OCI-LY3 (cell line): Measurements from ENCODE around the gene GPSM3.

Source experiments
- H2AFZ ChIP-seq: fragments of 200-600, 300-600 bp; shearing (Covaris generic); 2 replicates; pipeline ENCODE4 v1.6.0; 2014; ENCODE audit warnings: antibody characterized with exemption, low read depth, low read length
- H3K27ac ChIP-seq: fragments of 200-600, 300-600 bp; sonication (generic); 2 replicates; pipeline ENCODE4 v1.5.1; 2014; ENCODE audit warnings: mild to moderate bottlenecking, low read length, moderate library complexity, mixed read lengths
- H3K27me3 ChIP-seq: fragments of 200-600, 300-600 bp; sonication (generic); 2 replicates; pipeline ENCODE4 v1.6.1; 2014; ENCODE audit warnings: low read depth, low read length, mixed read lengths
- H3K36me3 ChIP-seq: fragments of 200-600, 300-600 bp; sonication (generic); replicated peaks from 2 replicates; pipeline ENCODE3; 2014; ENCODE audit warnings: low read depth, low read length, mixed read lengths
- H3K4me1 ChIP-seq: fragments of 300-600, 200-600 bp; sonication (generic); 2 replicates; pipeline ENCODE4 v1.6.1; 2014; ENCODE audit warnings: low read length, mixed read lengths
- H3K4me2 ChIP-seq: fragments of 200-600, 300-600 bp; sonication (generic); 2 replicates; pipeline ENCODE4 v1.6.1; 2014; ENCODE audit warnings: low read length, mixed read lengths
- H3K4me3 ChIP-seq: fragments of 300-600, 200-600 bp; sonication (generic); 2 replicates; pipeline ENCODE4 v1.5.1; 2014; ENCODE audit warnings: antibody characterized with exemption, mild to moderate bottlenecking, low read length, moderate library complexity
- H3K79me2 ChIP-seq: fragments of 300-600, 200-600 bp; shearing (Covaris generic); 2 replicates; pipeline ENCODE4 v1.6.1; 2014; ENCODE audit warnings: mild to moderate bottlenecking, low read length, mixed read lengths
- H3K9ac ChIP-seq: fragments of 300-600, 200-600 bp; shearing (Covaris generic); 2 replicates; pipeline ENCODE4 v1.6.0; 2014; ENCODE audit warnings: mild to moderate bottlenecking, low read length, moderate library complexity
- H3K9me3 ChIP-seq: fragments of 200-600, 300-600 bp; shearing (Covaris generic); 2 replicates; pipeline ENCODE4 v1.6.1; 2014; ENCODE audit warnings: low read length, mixed read lengths; ENCODE audit not compliant: insufficient read depth
- H4K20me1 ChIP-seq: fragments of 200-600, 300-600 bp; sonication (generic); 2 replicates; pipeline ENCODE4 v1.6.1; 2016; ENCODE audit warnings: low read length, mixed read lengths; ENCODE audit not compliant: insufficient read depth
- CTCF ChIP-seq: fragments of 200-600, 300-600 bp; sonication (generic); IDR thresholded peaks from 2 replicates; pipeline ENCODE4 v1.5.1; 2014; ENCODE audit warnings: antibody characterized with exemption, low read length, low read depth
- EZH2phosphoT487 ChIP-seq: fragments of 200-600 bp; shearing (Covaris generic); IDR thresholded peaks from 2 replicates; pipeline ENCODE4 v1.6.1; 2018; ENCODE audit warnings: antibody characterized with exemption, mixed run types, low read depth

GPSM3 gene

DNA sequence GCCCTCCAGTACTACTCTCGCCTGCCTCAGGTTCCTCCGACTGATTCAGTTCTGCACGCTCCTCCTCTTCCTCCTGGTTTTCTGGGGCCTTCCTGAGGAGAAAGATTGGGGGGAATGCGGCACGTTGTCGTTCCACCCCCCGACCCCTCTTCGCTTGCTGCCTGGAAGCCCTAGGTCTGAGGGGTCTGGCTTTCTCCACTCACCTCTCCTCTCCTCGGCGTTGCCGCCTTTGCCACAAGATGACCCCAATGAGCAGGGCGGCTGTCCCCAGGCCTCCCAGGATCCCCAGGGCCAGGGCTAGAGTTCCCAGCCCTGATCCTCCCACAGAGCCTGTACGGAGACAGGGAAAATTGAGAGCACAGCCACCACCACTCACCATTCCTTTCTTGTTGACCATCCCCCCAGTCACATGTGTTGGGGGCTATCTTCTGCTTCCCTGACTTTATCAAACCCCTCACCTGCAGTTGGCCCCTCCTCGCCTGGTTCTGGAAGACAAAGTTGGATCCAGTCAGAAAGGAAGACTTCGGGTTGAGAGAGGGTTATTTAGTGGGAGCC, 11.2 kb downstream of the GPSM3 start:
- H4K20me1 ChIP-seq, result no peaks in the 10 kb centered on the region
- H3K27ac ChIP-seq, result no peak overlapping the region
- H3K27me3 ChIP-seq, result no peaks in the 10 kb centered on the region
- peaks cover 16% of the 10 kb centered on the region; the same call in 1 of the 2 replicates for H3K79me2 ChIP-seq
- no peaks in the 10 kb centered on the region for H3K9me3 ChIP-seq
- H2AFZ ChIP-seq, result no peak overlapping the region
- H3K4me2 ChIP-seq, result no peak overlapping the region
- H3K36me3 ChIP-seq, result peaks cover 13% of the 10 kb centered on the region
- no peak overlapping the region for H3K4me3 ChIP-seq
- H3K4me1 ChIP-seq, result peaks cover 20% of the 10 kb centered on the region
- TF ChIP-seq CTCF (no peak), EZH2phosphoT487 (no peak)
- H3K9ac ChIP-seq, result no peak overlapping the region

DNA sequence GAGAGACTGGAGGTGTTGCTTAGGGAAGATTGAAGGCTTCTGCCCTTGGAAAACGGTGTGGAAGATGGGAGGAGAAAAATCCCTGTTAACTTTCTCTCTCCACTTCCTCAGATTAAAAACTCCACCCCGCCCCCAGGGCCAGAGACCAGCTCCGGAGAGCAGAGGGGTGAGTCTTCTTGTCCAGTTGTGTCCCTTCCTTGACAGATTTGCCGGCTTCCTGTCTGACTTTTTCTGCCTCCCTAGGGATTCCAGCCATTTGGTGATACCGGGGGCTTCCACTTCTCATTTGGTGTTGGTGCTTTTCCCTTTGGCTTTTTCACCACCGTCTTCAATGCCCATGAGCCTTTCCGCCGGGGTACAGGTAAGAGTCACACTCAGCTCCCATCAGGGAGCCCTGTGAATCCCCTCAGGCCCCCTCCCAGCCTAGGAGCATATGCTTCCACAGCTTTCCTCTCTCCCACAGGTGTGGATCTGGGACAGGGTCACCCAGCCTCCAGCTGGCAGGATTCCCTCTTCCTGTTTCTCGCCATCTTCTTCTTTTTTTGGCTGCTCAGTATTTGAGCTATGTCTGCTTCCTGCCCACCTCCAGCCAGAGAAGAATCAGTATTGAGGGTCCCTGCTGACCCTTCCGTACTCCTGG, 12.6 kb downstream of the GPSM3 start:
- Histone ChIP-seq H3K4me2 (peak overlapping the region; percentile 57), H3K27me3 (no peaks in the 10 kb centered on the region)

DNA sequence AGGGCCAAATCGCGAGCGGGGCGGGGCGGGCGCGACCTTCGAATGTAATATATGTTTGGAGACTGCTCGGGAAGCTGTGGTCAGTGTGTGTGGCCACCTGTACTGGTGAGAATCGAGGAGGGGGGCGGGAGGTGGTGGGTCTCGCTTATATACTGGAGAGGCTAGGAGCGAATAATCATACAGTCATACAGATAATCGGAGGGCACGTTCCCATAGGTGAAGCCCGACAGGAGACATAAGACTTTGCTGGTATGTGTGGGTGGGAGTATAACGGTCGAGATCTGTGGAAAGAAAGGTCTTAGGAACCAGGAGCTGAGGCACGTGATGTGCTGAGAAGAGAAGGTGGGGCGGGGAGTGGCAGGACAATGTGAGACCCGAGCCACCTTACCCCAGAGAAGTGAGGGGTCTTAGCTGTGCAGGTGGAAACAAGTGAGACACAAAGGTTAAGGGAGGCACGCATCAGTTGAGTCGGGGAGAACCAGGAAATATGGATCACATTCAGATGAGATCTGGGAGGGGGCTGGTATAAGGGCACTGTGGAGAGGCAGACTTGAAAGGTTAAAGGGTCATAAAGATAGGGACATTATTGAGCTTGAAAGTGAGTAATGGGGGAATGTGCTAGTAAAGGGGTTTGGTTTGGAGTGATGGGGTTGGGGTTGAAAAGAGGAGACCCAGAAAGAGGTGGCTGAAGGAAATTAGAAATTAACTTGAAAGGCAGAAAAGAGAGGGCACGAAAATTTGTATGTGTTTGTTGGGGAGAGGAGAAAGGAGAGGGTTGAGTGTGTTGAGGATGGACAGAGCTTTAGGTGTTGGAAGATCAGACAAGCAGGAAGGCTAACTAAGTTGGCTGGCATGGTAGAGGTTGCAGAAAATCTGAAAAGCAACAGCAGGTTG, 13.6 kb downstream of the GPSM3 start:
- Histone ChIP-seq H3K27ac (peak overlapping the region; percentile 90), H3K79me2 (peaks cover 26% of the 10 kb centered on the region), H3K4me1 (peaks cover 22% of the 10 kb centered on the region), H3K27me3 (no peaks in the 10 kb centered on the region), H3K9ac (peak overlapping the region; percentile 90), H4K20me1 (no peaks in the 10 kb centered on the region), H3K4me2 (peak overlapping the region; percentile 57), H3K9me3 (no peaks in the 10 kb centered on the region), H3K36me3 (peaks cover 13% of the 10 kb centered on the region), H3K4me3 (peak overlapping the region; percentile 99), H2AFZ (no peak overlapping the region)
- TF ChIP-seq CTCF, result no peak
- TF ChIP-seq EZH2phosphoT487, result no peak

More for the DNA sequence above, 12.6 kb downstream of the GPSM3 start:
- no peak overlapping the region for H2AFZ ChIP-seq
- peaks cover 26% of the 10 kb centered on the region for H3K79me2 ChIP-seq
- H3K27ac ChIP-seq, result no peak overlapping the region
- H3K9me3 ChIP-seq, result no peaks in the 10 kb centered on the region
- H3K36me3 ChIP-seq, result peaks cover 13% of the 10 kb centered on the region
- TF ChIP-seq CTCF (no peak), EZH2phosphoT487 (no peak)
- no peaks in the 10 kb centered on the region for H4K20me1 ChIP-seq
- peaks cover 19% of the 10 kb centered on the region for H3K4me1 ChIP-seq
- H3K4me3 ChIP-seq, result no peak overlapping the region
- H3K9ac ChIP-seq, result no peak overlapping the region
